Loucy (cell line): ENCODE results near the gene POT1.

ENCODE experiments used
- EZH2phosphoT487 ChIP-seq: fragments of 200-600 bp; IDR thresholded peaks from 2 replicates; pipeline ENCODE4 v1.6.1; 2018; ENCODE audit warnings: antibody characterized with exemption, mild to moderate bottlenecking, moderate library complexity, borderline replicate concordance
- TF ChIP-seq, protein P1 (sequence below): fragments of 200-600 bp; sonication (generic); conservative IDR thresholded peaks from 2 replicates; pipeline ENCODE4 v1.5.1; 2014; ENCODE audit warnings: mild to moderate bottlenecking, antibody characterized with exemption, low read length

DNA sequence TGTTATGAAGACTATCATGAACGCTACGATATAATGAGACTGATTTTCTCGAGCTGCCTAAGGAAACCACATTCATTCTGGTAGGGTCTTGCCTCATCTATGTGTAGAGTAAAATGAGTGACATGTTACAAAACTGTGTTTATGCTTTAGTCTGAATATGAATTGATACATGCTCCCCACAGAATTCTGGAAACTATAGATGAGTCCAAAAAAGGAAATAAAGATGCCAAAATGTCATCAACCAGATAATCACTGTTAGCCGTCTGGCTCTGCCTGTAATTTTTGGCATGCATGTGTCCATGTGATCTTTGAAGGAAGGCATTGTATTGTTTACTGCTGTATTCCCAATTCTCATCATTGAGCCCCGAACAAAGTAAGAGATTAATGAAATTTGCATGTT lies 121.4 kb downstream of the POT1 start:
- TF ChIP-seq, protein P1, sequence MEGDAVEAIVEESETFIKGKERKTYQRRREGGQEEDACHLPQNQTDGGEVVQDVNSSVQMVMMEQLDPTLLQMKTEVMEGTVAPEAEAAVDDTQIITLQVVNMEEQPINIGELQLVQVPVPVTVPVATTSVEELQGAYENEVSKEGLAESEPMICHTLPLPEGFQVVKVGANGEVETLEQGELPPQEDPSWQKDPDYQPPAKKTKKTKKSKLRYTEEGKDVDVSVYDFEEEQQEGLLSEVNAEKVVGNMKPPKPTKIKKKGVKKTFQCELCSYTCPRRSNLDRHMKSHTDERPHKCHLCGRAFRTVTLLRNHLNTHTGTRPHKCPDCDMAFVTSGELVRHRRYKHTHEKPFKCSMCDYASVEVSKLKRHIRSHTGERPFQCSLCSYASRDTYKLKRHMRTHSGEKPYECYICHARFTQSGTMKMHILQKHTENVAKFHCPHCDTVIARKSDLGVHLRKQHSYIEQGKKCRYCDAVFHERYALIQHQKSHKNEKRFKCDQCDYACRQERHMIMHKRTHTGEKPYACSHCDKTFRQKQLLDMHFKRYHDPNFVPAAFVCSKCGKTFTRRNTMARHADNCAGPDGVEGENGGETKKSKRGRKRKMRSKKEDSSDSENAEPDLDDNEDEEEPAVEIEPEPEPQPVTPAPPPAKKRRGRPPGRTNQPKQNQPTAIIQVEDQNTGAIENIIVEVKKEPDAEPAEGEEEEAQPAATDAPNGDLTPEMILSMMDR: no peak
- no peak for TF ChIP-seq EZH2phosphoT487
